ENCODE measurements around the gene TRIM15.

DNA sequence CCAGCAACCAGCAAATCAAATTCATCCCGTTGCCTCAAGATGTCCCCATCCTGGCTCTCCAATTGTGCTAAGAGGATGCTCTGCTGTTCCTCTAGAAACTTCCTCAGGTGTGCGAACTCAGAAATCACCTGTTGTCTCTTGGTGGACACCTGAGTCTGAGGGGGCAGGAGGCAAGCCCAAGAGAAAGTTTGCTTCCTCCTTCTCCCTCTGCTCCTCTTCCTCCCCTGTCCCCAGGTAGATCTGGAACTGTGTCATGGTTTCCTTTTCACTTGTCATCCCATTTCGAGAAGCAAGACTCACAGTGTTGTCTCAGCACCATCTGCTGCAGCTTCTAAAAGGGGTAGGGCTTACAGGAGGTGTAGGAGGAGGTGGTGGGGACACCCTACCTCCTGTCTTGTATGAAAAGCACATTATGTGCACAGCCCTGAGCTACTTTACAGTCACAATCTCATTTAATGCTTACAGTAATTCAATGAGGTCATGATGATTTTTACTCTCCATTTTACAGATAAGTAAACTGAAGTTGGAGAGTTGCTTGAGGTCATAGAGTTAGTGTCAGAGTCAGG is 4.8 kb upstream of the TRIM15 start:
- no peak for TF ChIP-seq CTCF (IDR thresholded peaks at IDR 0.05)
- TF ChIP-seq POLR2A (IDR thresholded peaks at IDR 0.05): no peak
